OCI-LY3 (cell line): ENCODE results near the gene BNC2.

Experiments
- CTCF ChIP-seq: fragments of 200-600, 300-600 bp; sonication (generic); IDR thresholded peaks from 2 replicates; pipeline ENCODE4 v1.5.1; 2014; ENCODE audit warnings: antibody characterized with exemption, low read length, low read depth
- EZH2phosphoT487 ChIP-seq: fragments of 200-600 bp; shearing (Covaris generic); IDR thresholded peaks from 2 replicates; pipeline ENCODE4 v1.6.1; 2018; ENCODE audit warnings: antibody characterized with exemption, mixed run types, low read depth

GRCh38 chr9:16377311-16377710 lies 493.2 kb downstream of the BNC2 start:
- TF ChIP-seq CTCF: no peak
- TF ChIP-seq EZH2phosphoT487: no peak
